ENCODE results near the gene ACTL6B. TPM values are rescaled to one million over a fixed set of nuclear protein-coding genes. Genes with fewer than 3 reads are reported as not detected.

Gene ACTL6B
- total RNA-seq, 1 donor from 2014 or later: not detected

- H3K9me3 Mint-ChIP-seq (ENCODE audit: low read depth): no peaks in the 10 kb centered on the region
- H3K36me3 Mint-ChIP-seq (ENCODE audit: low read depth): peaks cover 9% of the 10 kb centered on the region
- TF ChIP-seq CTCF (IDR thresholded peaks at IDR 0.05): no peak
- H3K27me3 Mint-ChIP-seq (ENCODE audit: low read depth): no peaks in the 10 kb centered on the region
- no peak for DNase-seq (ENCODE audit: low spot score)
- peak overlapping the region; percentile 84 for H3K27ac Mint-ChIP-seq (ENCODE audit: unreplicated experiment)
- peak overlapping the region; percentile 31 for H3K4me3 Mint-ChIP-seq (ENCODE audit: unreplicated experiment)
- H3K4me1 Mint-ChIP-seq (ENCODE audit: low read depth): peaks cover 6% of the 10 kb centered on the region
Observed at GRCh38 chr7:100679129-100679926, 23.1 kb upstream of the ACTL6B start.

DNA sequence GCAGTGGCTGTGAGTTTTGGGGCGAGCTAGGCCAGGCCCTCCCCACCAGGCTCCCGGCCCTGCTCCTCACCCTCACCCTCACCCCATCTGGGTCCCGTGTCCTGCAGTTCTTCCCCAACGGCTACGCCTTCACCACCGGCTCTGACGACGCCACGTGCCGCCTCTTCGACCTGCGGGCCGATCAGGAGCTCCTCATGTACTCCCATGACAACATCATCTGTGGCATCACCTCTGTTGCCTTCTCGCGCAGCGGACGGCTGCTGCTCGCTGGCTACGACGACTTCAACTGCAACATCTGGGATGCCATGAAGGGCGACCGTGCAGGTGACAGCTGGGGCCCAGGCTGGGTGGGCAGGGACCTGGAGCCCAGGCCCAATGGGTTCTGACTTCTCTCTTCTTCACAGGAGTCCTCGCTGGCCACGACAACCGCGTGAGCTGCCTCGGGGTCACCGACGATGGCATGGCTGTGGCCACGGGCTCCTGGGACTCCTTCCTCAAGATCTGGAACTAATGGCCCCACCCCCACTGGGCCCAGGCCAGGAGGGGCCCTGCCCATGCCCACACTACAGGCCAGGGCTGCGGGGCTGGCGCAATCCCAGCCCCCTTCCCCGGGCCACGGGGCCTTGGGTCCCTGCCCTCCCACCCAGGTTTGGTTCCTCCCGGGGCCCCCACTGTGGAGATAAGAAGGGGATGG is 22.2 kb upstream of the ACTL6B start:
- H3K36me3 Mint-ChIP-seq (ENCODE audit: low read depth): peaks cover 9% of the 10 kb centered on the region
- no peak for DNase-seq (ENCODE audit: low spot score)

DNA sequence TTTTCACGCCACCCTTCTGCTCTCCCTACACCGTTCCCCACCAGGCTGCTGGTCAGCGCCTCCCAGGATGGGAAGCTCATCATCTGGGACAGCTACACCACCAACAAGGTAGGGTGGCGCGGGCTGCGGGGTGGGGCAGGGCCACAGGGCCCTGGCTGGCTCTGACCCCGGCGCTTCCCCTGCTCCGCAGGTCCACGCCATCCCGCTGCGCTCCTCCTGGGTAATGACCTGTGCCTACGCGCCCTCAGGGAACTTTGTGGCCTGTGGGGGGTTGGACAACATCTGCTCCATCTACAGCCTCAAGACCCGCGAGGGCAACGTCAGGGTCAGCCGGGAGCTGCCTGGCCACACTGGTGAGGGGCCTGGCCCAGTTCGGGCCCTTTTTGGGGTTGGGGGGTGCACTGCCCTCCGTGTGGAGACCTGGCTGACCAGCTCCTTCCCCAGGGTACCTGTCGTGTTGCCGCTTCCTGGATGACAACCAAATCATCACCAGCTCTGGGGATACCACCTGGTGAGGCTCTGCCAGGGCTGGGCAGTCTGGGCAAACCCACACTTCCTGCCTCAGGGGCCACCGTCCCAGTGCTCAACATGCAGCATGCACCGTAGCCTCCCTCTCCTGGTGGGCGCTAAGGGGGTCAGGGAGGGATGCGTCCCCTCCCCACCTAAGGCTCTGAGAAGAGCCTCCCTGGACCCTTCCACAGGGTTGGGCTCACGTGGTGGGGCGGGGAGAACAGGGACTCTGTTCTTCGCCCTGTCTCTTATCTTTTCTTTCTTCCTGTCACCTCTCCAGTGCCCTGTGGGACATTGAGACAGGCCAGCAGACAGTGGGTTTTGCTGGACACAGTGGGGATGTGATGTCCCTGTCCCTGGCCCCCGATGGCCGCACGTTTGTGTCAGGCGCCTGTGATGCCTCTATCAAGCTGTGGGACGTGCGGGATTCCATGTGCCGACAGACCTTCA is 21.3 kb upstream of the ACTL6B start:
- DNase-seq (ENCODE audit: low spot score): no peak
- no peak overlapping the region for H3K27ac Mint-ChIP-seq (ENCODE audit: unreplicated experiment)
- TF ChIP-seq CTCF (IDR thresholded peaks at IDR 0.05): no peak
- H3K36me3 Mint-ChIP-seq (ENCODE audit: low read depth): peaks cover 7% of the 10 kb centered on the region
- H3K9me3 Mint-ChIP-seq (ENCODE audit: low read depth): no peaks in the 10 kb centered on the region
- no peak overlapping the region for H3K4me3 Mint-ChIP-seq (ENCODE audit: unreplicated experiment)
- H3K27me3 Mint-ChIP-seq (ENCODE audit: low read depth): no peaks in the 10 kb centered on the region
- H3K4me1 Mint-ChIP-seq (ENCODE audit: low read depth): peaks cover 6% of the 10 kb centered on the region

More for the DNA sequence above, 22.2 kb upstream of the ACTL6B start:
- H3K4me3 Mint-ChIP-seq (ENCODE audit: unreplicated experiment): no peak overlapping the region
- TF ChIP-seq CTCF (IDR thresholded peaks at IDR 0.05): no peak
- no peaks in the 10 kb centered on the region for H3K9me3 Mint-ChIP-seq (ENCODE audit: low read depth)
- peak overlapping the region; percentile 29 for H3K27ac Mint-ChIP-seq (ENCODE audit: unreplicated experiment)
- peaks cover 6% of the 10 kb centered on the region for H3K4me1 Mint-ChIP-seq (ENCODE audit: low read depth)
- H3K27me3 Mint-ChIP-seq (ENCODE audit: low read depth): no peaks in the 10 kb centered on the region

GRCh38 chr7:100676501-100677306 is 20.5 kb upstream of the ACTL6B start:
- DNase-seq (ENCODE audit: low spot score): no peak
- Mint-ChIP-seq H3K36me3 (ENCODE audit: low read depth) (peaks cover 7% of the 10 kb centered on the region), H3K4me3 (ENCODE audit: unreplicated experiment) (peak overlapping the region; percentile 68), H3K4me1 (ENCODE audit: low read depth) (peaks cover 6% of the 10 kb centered on the region), H3K9me3 (ENCODE audit: low read depth) (no peaks in the 10 kb centered on the region), H3K27me3 (ENCODE audit: low read depth) (no peaks in the 10 kb centered on the region), H3K27ac (ENCODE audit: unreplicated experiment) (peak overlapping the region; percentile 66)
- TF ChIP-seq CTCF (IDR thresholded peaks at IDR 0.05): no peak
